ENCODE data around the gene RPS24.

DNA sequence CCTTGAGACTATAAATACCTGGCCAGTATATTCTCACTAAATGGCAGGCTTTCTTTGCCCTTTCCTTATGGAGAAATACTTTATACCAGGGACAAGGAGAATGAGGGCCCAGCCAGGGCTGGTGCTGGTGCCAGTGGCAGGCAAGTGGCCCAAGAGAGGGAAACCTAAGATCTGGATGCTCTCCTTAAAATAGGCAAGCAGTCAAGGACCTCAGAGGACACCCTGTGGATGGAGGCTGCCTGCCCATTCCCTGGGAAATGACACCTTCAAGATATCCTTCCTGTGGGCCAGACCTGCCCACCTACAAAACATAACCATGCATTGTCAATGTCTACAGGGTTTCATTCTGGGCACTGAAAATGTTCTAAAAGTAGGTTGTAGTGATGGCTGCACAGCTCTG lies 33.5 kb upstream of the RPS24 start:
- TF ChIP-seq, protein P1, sequence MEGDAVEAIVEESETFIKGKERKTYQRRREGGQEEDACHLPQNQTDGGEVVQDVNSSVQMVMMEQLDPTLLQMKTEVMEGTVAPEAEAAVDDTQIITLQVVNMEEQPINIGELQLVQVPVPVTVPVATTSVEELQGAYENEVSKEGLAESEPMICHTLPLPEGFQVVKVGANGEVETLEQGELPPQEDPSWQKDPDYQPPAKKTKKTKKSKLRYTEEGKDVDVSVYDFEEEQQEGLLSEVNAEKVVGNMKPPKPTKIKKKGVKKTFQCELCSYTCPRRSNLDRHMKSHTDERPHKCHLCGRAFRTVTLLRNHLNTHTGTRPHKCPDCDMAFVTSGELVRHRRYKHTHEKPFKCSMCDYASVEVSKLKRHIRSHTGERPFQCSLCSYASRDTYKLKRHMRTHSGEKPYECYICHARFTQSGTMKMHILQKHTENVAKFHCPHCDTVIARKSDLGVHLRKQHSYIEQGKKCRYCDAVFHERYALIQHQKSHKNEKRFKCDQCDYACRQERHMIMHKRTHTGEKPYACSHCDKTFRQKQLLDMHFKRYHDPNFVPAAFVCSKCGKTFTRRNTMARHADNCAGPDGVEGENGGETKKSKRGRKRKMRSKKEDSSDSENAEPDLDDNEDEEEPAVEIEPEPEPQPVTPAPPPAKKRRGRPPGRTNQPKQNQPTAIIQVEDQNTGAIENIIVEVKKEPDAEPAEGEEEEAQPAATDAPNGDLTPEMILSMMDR (IDR thresholded peaks at IDR 0.05; ENCODE audit: insufficient read depth, low read length, poor library complexity, severe bottlenecking) = no peak
- no peak for TF ChIP-seq EZH2phosphoT487 (conservative IDR thresholded peaks at IDR 0.05; ENCODE audit: low read length)
